ENCODE data around the gene SMAD1.

DNA sequence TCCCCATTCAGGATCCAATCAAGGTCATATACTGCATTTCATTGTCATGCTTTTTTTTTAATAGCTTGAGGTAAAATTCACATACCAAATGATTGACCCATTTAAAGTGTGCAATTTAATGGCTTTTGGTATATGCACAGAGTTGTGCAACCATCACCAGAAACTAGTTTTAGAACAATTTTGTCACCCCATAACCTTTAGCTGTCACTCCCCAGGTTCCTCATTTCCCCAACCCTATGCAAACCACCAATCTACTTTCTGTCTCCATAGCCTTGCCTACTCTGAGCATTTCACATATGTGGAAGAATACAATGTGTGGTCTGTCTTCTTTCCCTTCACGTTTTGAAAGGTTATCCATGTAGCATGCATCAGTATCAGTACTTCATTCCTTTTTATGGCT lies 1.4 kb upstream of the SMAD1 start:
- TF ChIP-seq, protein P1, sequence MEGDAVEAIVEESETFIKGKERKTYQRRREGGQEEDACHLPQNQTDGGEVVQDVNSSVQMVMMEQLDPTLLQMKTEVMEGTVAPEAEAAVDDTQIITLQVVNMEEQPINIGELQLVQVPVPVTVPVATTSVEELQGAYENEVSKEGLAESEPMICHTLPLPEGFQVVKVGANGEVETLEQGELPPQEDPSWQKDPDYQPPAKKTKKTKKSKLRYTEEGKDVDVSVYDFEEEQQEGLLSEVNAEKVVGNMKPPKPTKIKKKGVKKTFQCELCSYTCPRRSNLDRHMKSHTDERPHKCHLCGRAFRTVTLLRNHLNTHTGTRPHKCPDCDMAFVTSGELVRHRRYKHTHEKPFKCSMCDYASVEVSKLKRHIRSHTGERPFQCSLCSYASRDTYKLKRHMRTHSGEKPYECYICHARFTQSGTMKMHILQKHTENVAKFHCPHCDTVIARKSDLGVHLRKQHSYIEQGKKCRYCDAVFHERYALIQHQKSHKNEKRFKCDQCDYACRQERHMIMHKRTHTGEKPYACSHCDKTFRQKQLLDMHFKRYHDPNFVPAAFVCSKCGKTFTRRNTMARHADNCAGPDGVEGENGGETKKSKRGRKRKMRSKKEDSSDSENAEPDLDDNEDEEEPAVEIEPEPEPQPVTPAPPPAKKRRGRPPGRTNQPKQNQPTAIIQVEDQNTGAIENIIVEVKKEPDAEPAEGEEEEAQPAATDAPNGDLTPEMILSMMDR (conservative IDR thresholded peaks at IDR 0.05 in 1 of 2, IDR thresholded peaks at IDR 0.05 in 1 of 2; ENCODE audit: low read depth in 1 of 2, low read length in 2 of 2) = no peak
- TF ChIP-seq EZH2 (IDR thresholded peaks at IDR 0.05; ENCODE audit: low read length, missing control alignments) = no peak
